Lower leg skin (tissue), 3 donors: Measurements from ENCODE around the gene CARD8.

ENCODE experiments used
- POLR2A ChIP-seq, 2 donors: fragments of 450-650 bp; IDR thresholded peaks; one replicate each; pipeline ENCODE4 v1.6.1; 2016 to 2017; ENCODE audit warnings: antibody characterized with exemption in 2 of 2, mild to moderate bottlenecking in 1 of 2, moderate library complexity in 1 of 2
- TF ChIP-seq, protein P1 (sequence below), 3 donors: fragments of 450-650 bp; IDR thresholded peaks; one replicate each; pipeline ENCODE4 v1.5.1; 2016; ENCODE audit warnings: antibody characterized with exemption in 3 of 3, mild to moderate bottlenecking in 3 of 3, moderate library complexity in 2 of 3

DNA sequence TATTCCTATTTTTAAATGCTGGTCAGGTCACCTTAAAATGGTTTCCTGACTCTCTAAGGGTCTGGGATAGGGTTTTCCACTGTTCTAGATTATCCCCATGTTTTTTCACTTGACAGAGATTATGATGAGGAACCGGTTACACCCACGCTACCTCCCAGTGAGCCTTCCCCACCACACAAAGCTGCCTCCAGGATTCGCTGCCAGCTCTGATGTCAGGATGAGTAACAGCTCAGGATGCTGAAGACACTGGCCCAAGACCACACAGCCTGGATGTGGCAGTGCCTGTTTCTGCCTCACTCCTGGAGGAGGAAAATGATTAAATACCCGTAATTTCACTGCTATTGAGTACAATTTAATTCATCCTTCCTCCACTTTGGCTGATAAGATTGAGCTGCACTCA lies 37.1 kb upstream of the CARD8 start:
- TF ChIP-seq, protein P1, sequence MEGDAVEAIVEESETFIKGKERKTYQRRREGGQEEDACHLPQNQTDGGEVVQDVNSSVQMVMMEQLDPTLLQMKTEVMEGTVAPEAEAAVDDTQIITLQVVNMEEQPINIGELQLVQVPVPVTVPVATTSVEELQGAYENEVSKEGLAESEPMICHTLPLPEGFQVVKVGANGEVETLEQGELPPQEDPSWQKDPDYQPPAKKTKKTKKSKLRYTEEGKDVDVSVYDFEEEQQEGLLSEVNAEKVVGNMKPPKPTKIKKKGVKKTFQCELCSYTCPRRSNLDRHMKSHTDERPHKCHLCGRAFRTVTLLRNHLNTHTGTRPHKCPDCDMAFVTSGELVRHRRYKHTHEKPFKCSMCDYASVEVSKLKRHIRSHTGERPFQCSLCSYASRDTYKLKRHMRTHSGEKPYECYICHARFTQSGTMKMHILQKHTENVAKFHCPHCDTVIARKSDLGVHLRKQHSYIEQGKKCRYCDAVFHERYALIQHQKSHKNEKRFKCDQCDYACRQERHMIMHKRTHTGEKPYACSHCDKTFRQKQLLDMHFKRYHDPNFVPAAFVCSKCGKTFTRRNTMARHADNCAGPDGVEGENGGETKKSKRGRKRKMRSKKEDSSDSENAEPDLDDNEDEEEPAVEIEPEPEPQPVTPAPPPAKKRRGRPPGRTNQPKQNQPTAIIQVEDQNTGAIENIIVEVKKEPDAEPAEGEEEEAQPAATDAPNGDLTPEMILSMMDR (IDR thresholded peaks at IDR 0.05) = no peak
- no peak for TF ChIP-seq POLR2A (IDR thresholded peaks at IDR 0.05)
